ENCODE results near the gene TMEM184A.

The TMEM184A gene

GRCh38 chr7:1533547-1534329 is 22.3 kb downstream of the TMEM184A start:
- H3K4me3 ChIP-seq, result peak overlapping the region; percentile 96
- DNase-seq (ENCODE audit: low spot score), result peak; percentile 87
- no peak for TF ChIP-seq CTCF (IDR thresholded peaks at IDR 0.05)
- H3K27ac ChIP-seq, result peak overlapping the region; percentile 99 to 100

DNA sequence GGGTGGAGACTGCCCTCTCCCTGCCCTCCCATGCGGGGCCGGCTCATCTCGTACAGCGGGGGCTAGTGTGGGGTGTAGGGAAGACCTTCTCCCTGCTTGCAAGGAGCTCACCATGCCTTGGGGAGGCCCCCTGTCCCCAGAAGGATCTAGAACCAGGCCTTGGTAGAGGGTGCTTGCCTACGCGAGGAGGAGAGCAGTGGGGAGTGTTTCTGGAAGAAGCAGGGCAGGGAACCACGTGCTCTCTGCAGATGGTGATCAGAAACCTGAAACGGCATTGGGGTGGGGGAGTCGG is 22.8 kb downstream of the TMEM184A start:
- no peak for DNase-seq (ENCODE audit: low spot score)
- TF ChIP-seq CTCF (IDR thresholded peaks at IDR 0.05), result no peak
- peak overlapping the region; percentile 96 for H3K4me3 ChIP-seq

GRCh38 chr7:1532456-1533254 is 23.4 kb downstream of the TMEM184A start:
- Histone ChIP-seq H3K4me3 (peak overlapping the region; percentile 96), H3K27ac (peak overlapping the region; percentile 99 to 100)
- no peak for TF ChIP-seq CTCF (IDR thresholded peaks at IDR 0.05)
- peak; percentile 95 for DNase-seq (ENCODE audit: low spot score)

More for the DNA sequence above, 22.8 kb downstream of the TMEM184A start:
- H3K27ac ChIP-seq, result peak overlapping the region; percentile 99 to 100

DNA sequence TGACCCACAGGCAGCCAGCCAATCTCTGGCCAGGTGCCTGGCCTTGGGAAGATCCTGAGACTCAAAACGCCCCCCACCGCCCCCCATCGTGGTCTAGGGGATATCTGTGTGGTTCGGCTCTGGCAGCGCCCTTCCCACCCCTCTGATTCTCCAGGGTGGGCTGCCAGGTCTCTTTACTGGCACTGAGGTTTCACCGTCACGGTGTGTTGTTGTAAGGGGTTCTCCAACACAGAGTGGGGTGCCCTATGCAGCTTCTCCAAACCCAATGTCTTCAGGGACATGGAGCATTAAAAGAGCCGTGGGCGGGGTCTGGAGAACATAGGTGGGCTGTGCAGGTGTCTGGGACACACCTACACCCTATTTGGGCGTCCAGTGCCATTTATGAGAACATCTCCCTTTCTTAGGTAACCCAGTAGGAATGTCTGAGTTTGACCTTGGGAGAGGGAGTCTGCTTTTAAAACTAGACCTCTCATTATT is 24.0 kb downstream of the TMEM184A start:
- Histone ChIP-seq H3K27ac (peak overlapping the region; percentile 99 to 100), H3K4me3 (peak overlapping the region; percentile 96)
- DNase-seq (ENCODE audit: low spot score), result peak; percentile 82
- no peak for TF ChIP-seq CTCF (IDR thresholded peaks at IDR 0.05)

DNA sequence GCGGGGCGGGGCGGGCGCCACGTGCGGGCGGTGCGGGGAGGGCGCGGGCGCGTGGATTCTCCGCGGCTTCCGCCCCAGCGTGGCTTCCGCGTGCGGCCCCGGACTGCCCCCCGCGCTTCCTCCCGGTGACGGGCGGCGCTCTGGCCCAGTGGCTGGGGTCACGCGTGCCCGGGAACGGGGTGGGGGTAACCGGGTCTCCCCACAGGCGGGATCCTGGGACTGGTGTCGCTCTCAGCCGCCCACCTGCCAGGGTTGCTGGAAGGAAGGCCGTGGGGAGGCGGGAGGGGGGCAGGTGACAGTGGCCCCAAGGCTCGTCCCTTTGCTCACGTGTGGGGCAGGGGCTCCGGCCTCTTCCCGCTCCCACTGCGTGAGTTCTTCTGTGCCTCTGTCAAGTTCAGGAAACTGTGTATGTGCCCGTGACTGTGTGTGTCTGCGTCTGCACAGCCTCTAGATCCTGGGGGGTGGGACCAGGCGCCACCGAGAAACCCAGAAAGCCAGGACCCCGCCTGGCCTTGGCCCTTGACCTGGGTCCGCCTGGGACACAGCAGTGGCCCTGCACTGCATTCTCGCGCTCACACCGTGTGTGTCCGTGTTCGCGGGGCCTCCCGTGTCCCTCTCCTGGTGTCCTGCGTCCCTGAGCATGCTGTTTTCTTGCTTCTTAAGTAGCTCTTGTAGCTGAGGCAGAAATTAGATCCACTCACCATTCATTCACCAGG is 24.6 kb downstream of the TMEM184A start:
- DNase-seq (ENCODE audit: low spot score), result peak; percentile 83
- Histone ChIP-seq H3K27ac (peak overlapping the region; percentile 99 to 100), H3K4me3 (peak overlapping the region; percentile 96)
- no peak for TF ChIP-seq CTCF (IDR thresholded peaks at IDR 0.05)

GRCh38 chr7:1530946-1531262 is 25.1 kb downstream of the TMEM184A start:
- TF ChIP-seq CTCF (IDR thresholded peaks at IDR 0.05), result no peak
- Histone ChIP-seq H3K27ac (peak overlapping the region; percentile 99 to 100), H3K4me3 (peak overlapping the region; percentile 96)
- DNase-seq (ENCODE audit: low spot score), result no peak
